ENCODE data around the gene POU4F1.

- TF ChIP-seq EZH2 (IDR thresholded peaks at IDR 0.05; ENCODE audit: insufficient read depth, poor library complexity, severe bottlenecking) (no peak), EZH2phosphoT487 (IDR thresholded peaks at IDR 0.05; ENCODE audit: insufficient read depth, low read depth) (no peak; the same call in 1 of the 2 replicates)
These were observed 4.9 kb upstream of the POU4F1 start for GRCh38 chr13:78608252-78608687.

All from GM23248 (cell line).